ENCODE results near the gene CFI. TPM values are rescaled to one million over a fixed set of nuclear protein-coding genes. Genes with fewer than 3 reads are reported as not detected.

The CFI gene
- total and polyA plus RNA-seq, 2 of the 8 experiments (the other 6 are each of a cell fraction or from before 2014, with no cell fraction given), result not detected

GRCh38 chr4:109752525-109752924 is 49.3 kb downstream of the CFI start:
- ChIA-PET CTCF (ENCODE audit: partially characterized antibody) (no interaction called here), POLR2A (ENCODE audit: partially characterized antibody) (interaction anchor here (1.2 kb wide), 1 partner anchor 17 kb away, joined by 3 read pairs; no protein-coding TSS in a partner anchor)
- H3K36me3 ChIP-seq (ENCODE audit: control insufficient read depth in 2 of 4, insufficient read depth in 4 of 4, low read length in 3 of 4), result no peaks in the 10 kb centered on the region
- H3K56ac ChIP-seq (replicated peaks; ENCODE audit: insufficient read length, low read depth, low read length), result no peak overlapping the region
- H2BK120ac ChIP-seq (replicated peaks; ENCODE audit: low read depth, low read length), result no peak overlapping the region
- no peak overlapping the region for H3K23ac ChIP-seq (ENCODE audit: insufficient read length)
- no peak overlapping the region for H3K14ac ChIP-seq (ENCODE audit: insufficient read length)
- no peaks in the 10 kb centered on the region for H3K79me2 ChIP-seq (ENCODE audit: control insufficient read depth in 1 of 2, insufficient read depth in 2 of 2, low read length in 2 of 2)
- no peak overlapping the region for H4K8ac ChIP-seq (ENCODE audit: extremely low read depth, insufficient read depth, low read length)
- H4K5ac ChIP-seq (ENCODE audit: insufficient read length, low read depth, low read length), result no peak overlapping the region
- no peak overlapping the region for H3K4me3 ChIP-seq (ENCODE audit: extremely low read depth in 1 of 4, insufficient read depth in 2 of 4, low read depth in 3 of 4, low read length in 4 of 4)
- H2BK5ac ChIP-seq (ENCODE audit: low read depth, low read length), result no peak overlapping the region
- no peak overlapping the region for H2BK20ac ChIP-seq (ENCODE audit: low read length)
- no peaks in the 10 kb centered on the region for H4K20me1 ChIP-seq (replicated peaks in 1 of 2; ENCODE audit: control insufficient read depth in 1 of 2, insufficient read depth in 2 of 2, low read length in 2 of 2)
- H3K18ac ChIP-seq (ENCODE audit: extremely low read depth, low read length), result no peak overlapping the region
- H3K4me1 ChIP-seq (replicated peaks in 1 of 4; ENCODE audit: control insufficient read depth in 3 of 4, insufficient read depth in 4 of 4, low read length in 3 of 4), result no peaks in the 10 kb centered on the region
- TF ChIP-seq CTCF (IDR thresholded peaks at IDR 0.05; ENCODE audit: control extremely low read depth in 1 of 3, insufficient read depth in 1 of 3, low read depth in 1 of 3, low read length in 3 of 3), result no peak
- no peak for TF ChIP-seq SP2 (IDR thresholded peaks at IDR 0.05; ENCODE audit: low read length)
- TF ChIP-seq CHD2 (IDR thresholded peaks at IDR 0.05; ENCODE audit: low read length), result no peak
- H3K27me3 ChIP-seq (replicated peaks in 1 of 4; ENCODE audit: control insufficient read depth in 3 of 4, extremely low read depth in 1 of 4, insufficient read depth in 3 of 4, low read length in 3 of 4), result no peaks in the 10 kb centered on the region
- H3K4me2 ChIP-seq (ENCODE audit: insufficient read depth in 1 of 2, low read depth in 2 of 2, low read length in 2 of 2), result no peak overlapping the region
- no peak overlapping the region for H2AK5ac ChIP-seq (ENCODE audit: low read depth, low read length)
- no peak overlapping the region for H3K9ac ChIP-seq (replicated peaks in 1 of 4; ENCODE audit: extremely low read depth in 1 of 4, low read depth in 3 of 4, low read length in 3 of 4)
- 0% methylated on average over 1 of the region's 1 CpG; no CpG with 5 or more reads in 1 of the 2 experiments for WGBS, 2 experiments (ENCODE audit: extremely low coverage in 1 of 2, insufficient coverage in 1 of 2, insufficient read length in 1 of 2, insufficient replicate concordance in 2 of 2, low coverage in 1 of 2, low lambda C conversion rate in 2 of 2, missing lambda C conversion rate in 1 of 2)
- H2AFZ ChIP-seq (ENCODE audit: low read length), result no peak overlapping the region
- H3K23me2 ChIP-seq (ENCODE audit: low read depth, low read length), result no peaks in the 10 kb centered on the region
- no peaks in the 10 kb centered on the region for H3K79me1 ChIP-seq (ENCODE audit: low read depth, low read length)
- no peak overlapping the region for H2BK15ac ChIP-seq (ENCODE audit: low read length)
- H3K9me3 ChIP-seq (ENCODE audit: insufficient read depth in 2 of 2, low read depth in 1 of 2, low read length in 1 of 2), result no peaks in the 10 kb centered on the region
- H3K4ac ChIP-seq (replicated peaks; ENCODE audit: insufficient read length, low read depth, low read length), result no peak overlapping the region
- FAIRE-seq (no peak), DNase-seq (ENCODE audit: low read depth in 1 of 2, low spot score in 2 of 2) (no peak)
- no peak overlapping the region for H2BK12ac ChIP-seq (ENCODE audit: low read depth, low read length)
- H3K27ac ChIP-seq (ENCODE audit: low read depth, low read length), result no peak overlapping the region
- no peak overlapping the region for H4K91ac ChIP-seq (replicated peaks; ENCODE audit: insufficient read length, low read length)

Data from H1 (cell line).